ENCODE results near the gene TFR2. TPM values are rescaled to one million over a fixed set of nuclear protein-coding genes. Genes with fewer than 3 reads are reported as not detected.

TFR2 gene
- total RNA-seq, 1 experiment from 2014 or later = not detected

DNA sequence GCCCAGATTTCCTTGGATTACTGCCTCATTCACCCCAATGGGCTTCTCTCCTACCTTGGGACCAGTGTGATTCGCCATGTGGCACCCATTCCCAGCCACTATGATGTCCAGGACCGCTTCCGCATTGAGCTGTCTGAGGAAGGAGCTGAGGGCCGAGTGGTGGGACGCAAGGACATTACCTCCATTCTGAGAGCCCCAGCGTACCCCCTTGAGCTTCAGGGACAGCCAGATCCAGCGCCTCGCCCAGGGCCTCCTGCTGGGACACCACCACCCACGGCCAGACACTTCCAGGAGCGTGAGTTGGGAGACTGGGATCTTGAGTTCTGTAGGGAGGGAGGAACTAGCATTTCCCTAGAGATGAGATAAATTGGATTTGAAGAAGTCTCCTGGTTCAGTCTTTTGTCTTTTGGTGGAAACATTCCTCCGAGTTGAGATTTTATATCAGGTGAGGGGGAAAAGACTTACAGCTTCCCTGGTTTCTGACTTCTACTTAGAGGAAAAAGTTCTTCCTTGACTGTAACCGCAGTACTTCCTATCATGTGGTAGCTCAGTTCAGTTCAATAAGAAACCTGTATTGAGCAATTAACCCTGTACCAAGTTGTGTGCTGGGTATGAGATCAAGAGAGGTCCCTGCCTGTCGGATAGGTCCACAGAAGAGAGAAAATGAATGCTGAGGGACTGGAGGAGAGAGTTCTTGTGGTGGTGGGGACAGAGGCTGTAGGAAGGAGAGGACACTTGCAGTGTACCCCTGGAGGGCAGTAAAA lies 27.8 kb downstream of the TFR2 start:
- intact Hi-C loops (cut with micrococcal nuclease) = no loop called here
- Histone ChIP-seq H3F3A (ENCODE audit: low read length, unreplicated experiment) (no peaks in the 10 kb centered on the region), H4K20me1 (ENCODE audit: low read length) (no peaks in the 10 kb centered on the region), H3K9me3 (ENCODE audit: low read length) (no peaks in the 10 kb centered on the region), H3K9ac (ENCODE audit: low read length) (no peak overlapping the region), H3K27me3 (ENCODE audit: low read length) (no peaks in the 10 kb centered on the region), H3K4me1 (ENCODE audit: insufficient read depth, low read length) (0 out of 2 replicates have a peak, but pooled peaks cover 3% of the 10 kb centered on the region), H3K4me2 (ENCODE audit: low read length) (peak overlapping the region; percentile 99), H2AFZ (ENCODE audit: low read length) (no peak overlapping the region), H3K4me3 (ENCODE audit: low read length) (peak overlapping the region; percentile 70), H3K36me3 (ENCODE audit: low read depth, low read length) (no peaks in the 10 kb centered on the region), H3K79me2 (ENCODE audit: low read length) (no peaks in the 10 kb centered on the region), H3K9me2 (replicated peaks; ENCODE audit: low read length) (no peaks in the 10 kb centered on the region), H3K27ac (ENCODE audit: low read length) (no peak overlapping the region)
- TF ChIP-seq EZH2phosphoT487 (IDR thresholded peaks at IDR 0.05; ENCODE audit: borderline replicate concordance, low read length) (no peak), EZH2 (IDR thresholded peaks at IDR 0.05; ENCODE audit: low read length, unreplicated experiment) (no peak), CTCF (conservative IDR thresholded peaks at IDR 0.05; ENCODE audit: low read depth, low read length) (no peak)
- no peak for DNase-seq
- BruUV-seq (replicated peaks) = no TSS peak
- ChIA-PET CTCF (no interaction called here), POLR2A (ENCODE audit: unreplicated experiment) (interaction anchor here (0.6 kb wide), 1 partner anchor 329 kb away, joined by 11 read pairs; no protein-coding TSS in a partner anchor)
- no peak for ATAC-seq

DNA sequence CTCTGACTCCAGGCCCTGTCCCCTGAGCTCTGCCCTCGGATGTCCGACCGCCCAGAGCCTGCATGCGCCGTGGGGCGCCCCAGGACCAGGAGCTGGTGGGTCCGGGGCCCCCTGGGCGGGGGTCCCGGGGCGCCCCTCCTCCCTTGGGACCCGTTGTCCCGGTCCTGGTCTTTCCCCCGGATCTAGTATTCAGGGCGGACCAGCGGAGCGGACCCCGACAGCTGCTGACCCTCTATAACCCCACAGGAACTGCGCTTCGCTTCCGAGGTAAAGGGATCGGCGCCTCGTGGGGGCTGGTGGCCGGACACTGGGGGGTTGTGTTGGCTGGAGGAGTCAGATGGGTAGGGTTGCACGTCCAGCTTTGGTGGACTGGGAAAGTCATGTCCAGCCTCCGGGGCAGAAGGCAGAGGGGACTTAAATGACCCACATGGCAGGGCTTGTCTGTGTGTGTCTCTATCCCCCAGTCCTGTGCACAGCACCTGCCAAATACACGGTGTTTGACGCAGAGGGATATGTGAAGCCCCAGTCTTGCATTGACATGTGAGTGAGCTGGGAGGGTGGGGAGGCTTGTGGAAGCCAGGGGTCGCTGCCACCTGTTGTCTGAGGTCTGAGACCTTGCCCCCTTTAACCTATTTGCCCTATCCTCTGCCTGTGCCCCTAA lies 28.5 kb downstream of the TFR2 start:
- Histone ChIP-seq H3K9me2 (replicated peaks; ENCODE audit: low read length) (no peaks in the 10 kb centered on the region), H3K4me3 (ENCODE audit: low read length) (peak overlapping the region; percentile 70), H3F3A (ENCODE audit: low read length, unreplicated experiment) (no peaks in the 10 kb centered on the region), H3K4me1 (ENCODE audit: insufficient read depth, low read length) (0 out of 2 replicates have a peak, but pooled peaks cover 3% of the 10 kb centered on the region), H3K27me3 (ENCODE audit: low read length) (no peaks in the 10 kb centered on the region), H2AFZ (ENCODE audit: low read length) (peak overlapping the region; percentile 77), H4K20me1 (ENCODE audit: low read length) (no peaks in the 10 kb centered on the region), H3K4me2 (ENCODE audit: low read length) (peak overlapping the region; percentile 99), H3K36me3 (ENCODE audit: low read depth, low read length) (no peaks in the 10 kb centered on the region), H3K79me2 (ENCODE audit: low read length) (no peaks in the 10 kb centered on the region), H3K9ac (ENCODE audit: low read length) (peak overlapping the region; percentile 64), H3K27ac (ENCODE audit: low read length) (no peak overlapping the region), H3K9me3 (ENCODE audit: low read length) (no peaks in the 10 kb centered on the region)
- peak; percentile 11 for DNase-seq
- ChIA-PET POLR2A (ENCODE audit: unreplicated experiment) (interaction anchor here (0.6 to 1.1 kb wide), 9 partner anchors 26 to 605 kb away, joined by 3 to 11 read pairs (median 4); partner anchors contain the start of genes FBXO24, LRCH4, MEPCE and PPP1R35), CTCF (interaction anchor here (0.6 to 0.8 kb wide), 6 partner anchors 20 to 184 kb away, joined by 3 to 6 read pairs (median 4); partner anchors contain the start of gene ZCWPW1)
- ATAC-seq = peak; percentile 8
- BruUV-seq (replicated peaks) = TSS peak; percentile 57
- intact Hi-C loops (cut with micrococcal nuclease) = loop anchor here (1.0 kb wide), 1 partner anchor 60 kb away; the partner anchor contains the start of gene GNB2
- TF ChIP-seq CTCF (conservative IDR thresholded peaks at IDR 0.05; ENCODE audit: low read depth, low read length) (peak; percentile 21; the same call in 1 of the 2 replicates), EZH2phosphoT487 (IDR thresholded peaks at IDR 0.05; ENCODE audit: borderline replicate concordance, low read length) (no peak)
